GM12873 (cell line): ENCODE data around the gene MBNL2.

ENCODE experiments used
- TF ChIP-seq, protein P1 (sequence below): IDR thresholded peaks from 2 replicates; pipeline ENCODE4 v1.5.1; 2012; ENCODE audit warnings: low read depth, mild to moderate bottlenecking, moderate library complexity, low read length, control low read depth; ENCODE audit not compliant: insufficient read depth; ENCODE audit errors: missing control alignments

Gene MBNL2

DNA sequence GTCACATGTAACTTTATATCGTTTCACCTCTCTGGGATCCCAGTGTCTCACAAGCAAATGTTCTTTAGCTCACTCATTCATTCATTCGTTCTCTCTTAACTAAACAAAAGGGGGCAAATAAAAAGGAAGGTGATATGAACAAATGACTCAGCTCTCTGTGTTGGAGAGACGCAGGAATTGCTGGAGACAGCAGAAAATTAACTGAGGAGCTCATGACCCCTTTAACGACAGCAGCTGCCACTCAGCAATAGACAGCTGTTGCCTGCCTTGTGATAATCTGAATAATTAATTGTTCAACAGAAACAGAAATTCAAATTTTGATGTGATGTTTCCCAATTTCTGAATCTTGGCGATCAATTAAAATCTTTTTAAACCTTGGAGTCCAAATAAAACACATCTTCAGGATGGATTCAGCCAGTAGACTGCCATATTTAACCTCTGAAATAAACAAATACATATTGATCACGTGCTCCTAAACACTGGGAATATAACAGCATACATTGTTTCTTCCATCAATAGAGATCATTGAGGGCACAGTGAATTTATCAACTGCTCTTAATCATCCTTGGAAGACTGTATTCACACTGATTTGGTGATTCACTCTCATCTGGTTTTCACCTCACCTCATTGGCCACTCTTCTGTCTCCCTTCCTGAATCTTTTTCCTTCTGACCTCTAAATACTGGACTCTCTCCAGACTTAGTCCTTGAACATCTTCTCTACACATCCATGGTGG is 63.3 kb downstream of the MBNL2 start:
- TF ChIP-seq, protein P1, sequence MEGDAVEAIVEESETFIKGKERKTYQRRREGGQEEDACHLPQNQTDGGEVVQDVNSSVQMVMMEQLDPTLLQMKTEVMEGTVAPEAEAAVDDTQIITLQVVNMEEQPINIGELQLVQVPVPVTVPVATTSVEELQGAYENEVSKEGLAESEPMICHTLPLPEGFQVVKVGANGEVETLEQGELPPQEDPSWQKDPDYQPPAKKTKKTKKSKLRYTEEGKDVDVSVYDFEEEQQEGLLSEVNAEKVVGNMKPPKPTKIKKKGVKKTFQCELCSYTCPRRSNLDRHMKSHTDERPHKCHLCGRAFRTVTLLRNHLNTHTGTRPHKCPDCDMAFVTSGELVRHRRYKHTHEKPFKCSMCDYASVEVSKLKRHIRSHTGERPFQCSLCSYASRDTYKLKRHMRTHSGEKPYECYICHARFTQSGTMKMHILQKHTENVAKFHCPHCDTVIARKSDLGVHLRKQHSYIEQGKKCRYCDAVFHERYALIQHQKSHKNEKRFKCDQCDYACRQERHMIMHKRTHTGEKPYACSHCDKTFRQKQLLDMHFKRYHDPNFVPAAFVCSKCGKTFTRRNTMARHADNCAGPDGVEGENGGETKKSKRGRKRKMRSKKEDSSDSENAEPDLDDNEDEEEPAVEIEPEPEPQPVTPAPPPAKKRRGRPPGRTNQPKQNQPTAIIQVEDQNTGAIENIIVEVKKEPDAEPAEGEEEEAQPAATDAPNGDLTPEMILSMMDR, result no peak

GRCh38 chr13:97286317-97287046 is 64.3 kb downstream of the MBNL2 start:
- TF ChIP-seq, protein P1, result no peak

DNA sequence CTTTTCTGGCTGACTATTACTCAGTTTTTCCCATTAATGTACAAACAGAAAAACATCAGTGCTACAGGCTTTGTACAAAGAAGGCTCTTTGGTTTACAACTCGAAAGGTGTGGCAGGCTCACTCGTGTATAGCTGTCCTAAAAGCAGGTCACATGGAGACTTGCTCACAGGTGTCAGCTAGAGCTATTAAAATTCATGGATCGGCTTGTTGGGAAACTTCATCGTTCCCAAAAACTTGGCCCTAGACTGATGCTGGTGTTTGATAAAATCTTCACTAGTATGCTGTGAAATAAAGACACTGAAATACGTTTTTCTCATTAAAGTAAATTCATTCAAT is 64.9 kb downstream of the MBNL2 start:
- TF ChIP-seq, protein P1, result no peak

DNA sequence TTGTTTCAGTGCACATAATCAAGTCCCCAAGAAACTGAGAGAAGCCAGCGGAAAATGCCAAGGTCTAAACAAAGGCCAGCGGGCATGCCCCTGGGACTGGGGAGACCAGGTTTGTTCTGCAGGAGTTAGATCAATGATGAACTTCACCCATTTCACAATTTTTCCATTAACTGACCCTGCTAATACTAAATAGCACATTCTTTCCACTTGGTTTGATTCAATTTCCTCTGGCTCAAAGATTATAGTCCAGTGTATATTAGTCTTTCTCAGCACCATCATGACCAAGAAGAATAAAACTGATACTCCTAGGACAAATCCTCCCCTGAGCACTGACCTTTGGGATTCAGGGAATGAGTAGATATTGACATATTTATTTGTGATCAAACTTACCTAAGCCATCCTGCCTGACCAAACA is 66.4 kb downstream of the MBNL2 start:
- TF ChIP-seq, protein P1, result no peak

DNA sequence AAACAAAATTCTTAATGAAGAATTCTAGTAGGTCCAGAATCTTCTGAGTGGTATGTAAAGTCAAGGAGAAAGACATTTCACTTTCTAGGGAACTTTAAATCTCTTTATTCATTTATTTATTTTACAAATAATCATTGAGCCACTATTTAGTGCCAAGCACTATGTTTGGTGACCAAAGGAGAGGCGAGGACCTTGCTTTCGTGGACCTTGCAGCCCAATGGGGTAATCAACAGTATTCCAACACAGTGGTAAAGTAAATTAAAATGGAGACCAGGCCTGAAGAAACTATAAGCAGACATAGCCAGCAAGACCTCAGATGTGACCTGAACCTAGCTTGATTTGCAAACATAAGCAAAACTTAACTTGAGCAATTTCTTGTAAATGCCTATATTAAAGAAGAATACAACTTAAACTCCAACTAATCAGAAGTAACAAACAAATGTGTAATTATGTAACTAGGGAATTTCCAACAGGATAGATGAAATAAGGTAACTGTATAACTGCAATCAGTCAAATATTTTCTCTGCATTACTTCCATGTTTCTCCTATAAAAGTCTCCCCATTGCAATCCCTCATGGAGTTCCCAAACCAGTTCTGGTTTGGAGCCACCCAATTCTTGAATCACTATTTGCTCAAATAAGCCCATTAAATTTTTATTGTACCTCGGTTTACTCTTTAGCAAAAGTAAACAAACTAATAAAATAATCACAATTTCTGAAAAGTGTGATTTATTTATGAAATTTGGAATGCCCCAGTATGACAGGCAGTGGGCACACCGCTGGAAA is 67.6 kb downstream of the MBNL2 start:
- TF ChIP-seq, protein P1, result no peak

GRCh38 chr13:97295283-97296182 is 73.4 kb downstream of the MBNL2 start:
- TF ChIP-seq, protein P1, result no peak

- TF ChIP-seq, protein P1, result no peak
Measured at GRCh38 chr13:97296740-97297139, 74.6 kb downstream of the MBNL2 start.
